ENCODE measurements around the gene SCART1.

Gene SCART1

GRCh38 chr10:133461841-133462240 is 8.1 kb downstream of the SCART1 start:
- no peak for DNase-seq
- Mint-ChIP-seq H3K27me3 (ENCODE audit: low read depth, poor library complexity) (peaks cover 3% of the 10 kb centered on the region), H3K4me1 (no peaks in the 10 kb centered on the region), H3K36me3 (ENCODE audit: low read depth) (peaks cover 17% of the 10 kb centered on the region), H3K27ac (no peak overlapping the region), H3K4me3 (no peak overlapping the region), H3K9me3 (peaks cover 73% of the 10 kb centered on the region)
- TF ChIP-seq CTCF (IDR thresholded peaks at IDR 0.05) = no peak

DNA sequence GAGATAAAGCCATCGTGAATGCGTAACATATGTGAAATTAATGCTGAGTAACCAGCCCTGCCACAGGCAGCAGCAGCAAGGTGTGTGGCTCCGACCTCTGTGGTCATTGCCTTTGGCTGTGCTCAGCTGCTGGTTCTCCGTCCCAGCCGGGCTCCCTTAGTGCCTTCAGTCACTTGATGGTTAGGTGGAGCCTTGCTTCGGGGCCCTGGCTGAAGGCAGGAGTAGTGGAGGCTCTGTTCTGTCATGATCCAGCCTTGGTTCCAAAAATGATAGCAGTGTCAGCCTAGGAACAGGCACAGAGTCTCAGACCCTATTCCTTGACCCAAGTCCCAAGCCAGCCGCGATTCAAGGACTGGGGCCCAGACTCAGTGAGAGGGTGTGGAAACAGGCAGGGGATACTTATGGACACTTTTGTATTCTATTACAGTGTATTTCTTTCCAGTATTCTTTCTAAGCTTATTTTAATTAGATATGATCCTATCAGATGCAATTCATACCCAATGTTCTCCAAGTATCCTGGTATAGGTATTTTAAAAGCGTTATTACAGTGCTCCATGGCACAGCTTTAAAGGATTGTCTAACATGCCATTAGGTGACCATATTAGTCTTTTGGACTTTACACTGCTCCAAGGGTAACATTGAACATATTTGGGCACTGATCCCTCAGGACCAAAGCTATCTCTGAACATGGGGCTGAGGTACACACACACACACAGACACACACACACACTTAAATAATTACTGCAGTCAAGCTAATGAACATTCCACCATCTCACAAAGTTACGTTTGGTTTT is 9.0 kb downstream of the SCART1 start:
- Mint-ChIP-seq H3K4me3 (no peak overlapping the region), H3K9me3 (peaks cover 77% of the 10 kb centered on the region), H3K36me3 (ENCODE audit: low read depth) (peaks cover 26% of the 10 kb centered on the region)

DNA sequence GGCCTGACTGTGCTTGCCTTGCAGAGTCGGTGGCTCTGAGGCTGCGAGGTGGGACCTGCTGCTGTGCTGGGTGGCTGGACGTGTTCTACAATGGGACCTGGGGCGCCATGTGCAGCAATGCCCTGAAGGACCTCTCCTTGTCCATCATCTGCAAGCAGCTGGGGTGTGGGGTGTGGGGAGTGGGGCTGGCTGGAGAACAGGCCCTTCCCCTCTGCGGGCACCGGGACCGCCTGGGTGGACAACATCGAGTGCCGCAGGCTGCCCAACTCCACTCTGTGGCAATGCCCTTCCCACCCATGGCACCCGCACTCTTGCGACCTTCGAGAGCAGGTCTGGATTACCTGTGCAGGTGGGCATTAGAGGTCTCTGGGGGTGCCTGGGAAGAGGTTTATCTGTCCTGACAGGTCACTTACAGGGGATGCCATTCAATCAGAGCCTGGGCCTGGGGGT is 10.9 kb downstream of the SCART1 start:
- H3K4me1 Mint-ChIP-seq = no peaks in the 10 kb centered on the region
- TF ChIP-seq CTCF (IDR thresholded peaks at IDR 0.05) = no peak
- peaks cover 6% of the 10 kb centered on the region for H3K27me3 Mint-ChIP-seq (ENCODE audit: low read depth, poor library complexity)
- DNase-seq = no peak
- peaks cover 29% of the 10 kb centered on the region for H3K36me3 Mint-ChIP-seq (ENCODE audit: low read depth)
- H3K27ac Mint-ChIP-seq = no peak overlapping the region
- no peak overlapping the region for H3K4me3 Mint-ChIP-seq
- peaks cover 78% of the 10 kb centered on the region for H3K9me3 Mint-ChIP-seq

More for the DNA sequence above, 9.0 kb downstream of the SCART1 start:
- no peaks in the 10 kb centered on the region for H3K4me1 Mint-ChIP-seq
- TF ChIP-seq CTCF (IDR thresholded peaks at IDR 0.05) = no peak
- H3K27ac Mint-ChIP-seq = no peak overlapping the region
- peaks cover 6% of the 10 kb centered on the region for H3K27me3 Mint-ChIP-seq (ENCODE audit: low read depth, poor library complexity)
- DNase-seq = no peak

- no peak for TF ChIP-seq CTCF (IDR thresholded peaks at IDR 0.05)
- no peaks in the 10 kb centered on the region for H3K4me1 Mint-ChIP-seq
- H3K9me3 Mint-ChIP-seq = peaks cover 80% of the 10 kb centered on the region
- H3K4me3 Mint-ChIP-seq = no peak overlapping the region
- peaks cover 29% of the 10 kb centered on the region for H3K36me3 Mint-ChIP-seq (ENCODE audit: low read depth)
- peaks cover 6% of the 10 kb centered on the region for H3K27me3 Mint-ChIP-seq (ENCODE audit: low read depth, poor library complexity)
- no peak for DNase-seq
- no peak overlapping the region for H3K27ac Mint-ChIP-seq
These were observed 11.6 kb downstream of the SCART1 start for GRCh38 chr10:133465191-133465949.

DNA sequence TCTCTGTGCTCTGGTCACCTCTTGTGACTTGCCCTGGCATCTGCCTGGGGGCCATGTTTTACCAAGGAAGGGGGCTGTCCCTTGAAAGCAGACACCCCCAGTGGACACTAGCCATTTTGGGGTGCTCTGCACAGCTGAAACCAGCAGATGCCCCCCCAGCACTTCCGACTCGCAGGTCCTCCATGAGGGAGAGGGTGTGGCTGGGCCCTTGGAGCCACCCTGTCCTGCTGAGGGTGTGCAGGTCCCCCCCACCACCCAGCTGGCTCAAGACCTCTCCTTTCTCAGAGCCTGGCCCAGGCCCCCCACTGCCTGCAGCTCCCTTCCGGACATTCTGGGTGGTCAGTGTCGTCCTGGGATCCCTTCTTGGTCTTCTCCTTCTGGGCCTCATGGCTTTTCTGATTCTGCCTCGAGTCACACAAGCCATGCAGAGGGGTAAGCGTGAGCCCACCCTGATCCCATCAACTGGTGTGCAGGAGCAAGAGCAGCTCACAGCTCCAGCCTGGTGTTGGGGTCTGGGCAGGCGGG is 12.3 kb downstream of the SCART1 start:
- Mint-ChIP-seq H3K27ac (no peak overlapping the region), H3K4me3 (no peak overlapping the region), H3K4me1 (no peaks in the 10 kb centered on the region), H3K27me3 (ENCODE audit: low read depth, poor library complexity) (peaks cover 6% of the 10 kb centered on the region), H3K9me3 (peaks cover 80% of the 10 kb centered on the region), H3K36me3 (ENCODE audit: low read depth) (peaks cover 29% of the 10 kb centered on the region)
- no peak for TF ChIP-seq CTCF (IDR thresholded peaks at IDR 0.05)
- DNase-seq = no peak
